ENCODE measurements around the gene ASTN2. TPM values are rescaled to one million over a fixed set of nuclear protein-coding genes. Genes with fewer than 3 reads are reported as not detected.

The ASTN2 gene
- total and polyA plus RNA-seq, 4 donors = 0.57 to 2.9 (median 1.4) TPM

DNA sequence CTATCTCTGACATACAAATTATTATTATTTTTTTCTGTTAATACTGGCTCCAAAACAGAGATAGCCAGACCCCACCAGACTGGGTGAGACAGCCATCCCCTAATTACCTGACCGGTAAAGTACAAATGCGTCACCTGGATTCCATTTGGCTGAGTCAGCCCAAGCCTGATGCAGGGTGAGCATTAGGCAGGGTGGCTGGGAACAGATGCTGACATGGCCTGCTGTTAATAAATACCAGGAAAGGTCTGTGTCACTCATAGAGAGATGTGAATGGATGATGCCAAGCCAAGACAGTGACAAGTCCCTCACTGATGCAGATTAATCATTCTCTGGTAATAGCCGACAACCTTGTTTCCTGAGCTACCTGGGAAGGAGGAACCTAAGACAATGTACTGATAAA, 544.3 kb downstream of the ASTN2 start:
- no peak for DNase-seq (ENCODE audit: low spot score)
- WGBS = 83% methylated on average over 3 of the region's 3 CpGs
- Histone ChIP-seq H3K36me3 (ENCODE audit: control insufficient read depth in 4 of 4, insufficient read depth in 3 of 4, low read depth in 1 of 4, low read length in 3 of 4) (no peaks in the 10 kb centered on the region), H3K9me3 (ENCODE audit: control insufficient read depth in 4 of 4, low read length in 3 of 4) (peaks cover 0 to 3% (median 0%) of the 10 kb centered on the region in 4 donors), H3K27me3 (ENCODE audit: control insufficient read depth in 4 of 4, insufficient read depth in 4 of 4, low read length in 3 of 4) (peaks cover 0 to 2% (median 0%) of the 10 kb centered on the region in 4 donors), H3K9ac (ENCODE audit: low read depth in 1 of 2, low read length in 2 of 2) (no peak overlapping the region), H3K27ac (ENCODE audit: low read depth in 1 of 2, low read length in 2 of 2) (no peak overlapping the region), H3K4me1 (ENCODE audit: control insufficient read depth in 4 of 4, insufficient read depth in 4 of 4, low read length in 3 of 4) (no peaks in the 10 kb centered on the region), H3K4me3 (ENCODE audit: low read depth in 1 of 3, low read length in 3 of 3) (no peak overlapping the region)
- TF ChIP-seq RXRA (IDR thresholded peaks at IDR 0.05) (no peak), TAF1 (conservative IDR thresholded peaks at IDR 0.05) (no peak), HNF4A (conservative IDR thresholded peaks at IDR 0.05) (no peak), FOXA2 (IDR thresholded peaks at IDR 0.05) (no peak), JUND (IDR thresholded peaks at IDR 0.05) (no peak), SP1 (IDR thresholded peaks at IDR 0.05) (no peak), EGR1 (IDR thresholded peaks at IDR 0.05; ENCODE audit: low read depth in 2 of 2) (no peak), HNF4G (IDR thresholded peaks at IDR 0.05) (no peak), YY1 (IDR thresholded peaks at IDR 0.05) (no peak), FOXA1 (IDR thresholded peaks at IDR 0.05) (no peak), NR2F2 (IDR thresholded peaks at IDR 0.05) (no peak)
- TF ChIP-seq, protein P1, sequence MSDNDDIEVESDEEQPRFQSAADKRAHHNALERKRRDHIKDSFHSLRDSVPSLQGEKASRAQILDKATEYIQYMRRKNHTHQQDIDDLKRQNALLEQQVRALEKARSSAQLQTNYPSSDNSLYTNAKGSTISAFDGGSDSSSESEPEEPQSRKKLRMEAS (IDR thresholded peaks at IDR 0.05) = no peak
- TF ChIP-seq, protein P2, sequence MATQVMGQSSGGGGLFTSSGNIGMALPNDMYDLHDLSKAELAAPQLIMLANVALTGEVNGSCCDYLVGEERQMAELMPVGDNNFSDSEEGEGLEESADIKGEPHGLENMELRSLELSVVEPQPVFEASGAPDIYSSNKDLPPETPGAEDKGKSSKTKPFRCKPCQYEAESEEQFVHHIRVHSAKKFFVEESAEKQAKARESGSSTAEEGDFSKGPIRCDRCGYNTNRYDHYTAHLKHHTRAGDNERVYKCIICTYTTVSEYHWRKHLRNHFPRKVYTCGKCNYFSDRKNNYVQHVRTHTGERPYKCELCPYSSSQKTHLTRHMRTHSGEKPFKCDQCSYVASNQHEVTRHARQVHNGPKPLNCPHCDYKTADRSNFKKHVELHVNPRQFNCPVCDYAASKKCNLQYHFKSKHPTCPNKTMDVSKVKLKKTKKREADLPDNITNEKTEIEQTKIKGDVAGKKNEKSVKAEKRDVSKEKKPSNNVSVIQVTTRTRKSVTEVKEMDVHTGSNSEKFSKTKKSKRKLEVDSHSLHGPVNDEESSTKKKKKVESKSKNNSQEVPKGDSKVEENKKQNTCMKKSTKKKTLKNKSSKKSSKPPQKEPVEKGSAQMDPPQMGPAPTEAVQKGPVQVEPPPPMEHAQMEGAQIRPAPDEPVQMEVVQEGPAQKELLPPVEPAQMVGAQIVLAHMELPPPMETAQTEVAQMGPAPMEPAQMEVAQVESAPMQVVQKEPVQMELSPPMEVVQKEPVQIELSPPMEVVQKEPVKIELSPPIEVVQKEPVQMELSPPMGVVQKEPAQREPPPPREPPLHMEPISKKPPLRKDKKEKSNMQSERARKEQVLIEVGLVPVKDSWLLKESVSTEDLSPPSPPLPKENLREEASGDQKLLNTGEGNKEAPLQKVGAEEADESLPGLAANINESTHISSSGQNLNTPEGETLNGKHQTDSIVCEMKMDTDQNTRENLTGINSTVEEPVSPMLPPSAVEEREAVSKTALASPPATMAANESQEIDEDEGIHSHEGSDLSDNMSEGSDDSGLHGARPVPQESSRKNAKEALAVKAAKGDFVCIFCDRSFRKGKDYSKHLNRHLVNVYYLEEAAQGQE (IDR thresholded peaks at IDR 0.05) = no peak
- TF ChIP-seq, protein P3, sequence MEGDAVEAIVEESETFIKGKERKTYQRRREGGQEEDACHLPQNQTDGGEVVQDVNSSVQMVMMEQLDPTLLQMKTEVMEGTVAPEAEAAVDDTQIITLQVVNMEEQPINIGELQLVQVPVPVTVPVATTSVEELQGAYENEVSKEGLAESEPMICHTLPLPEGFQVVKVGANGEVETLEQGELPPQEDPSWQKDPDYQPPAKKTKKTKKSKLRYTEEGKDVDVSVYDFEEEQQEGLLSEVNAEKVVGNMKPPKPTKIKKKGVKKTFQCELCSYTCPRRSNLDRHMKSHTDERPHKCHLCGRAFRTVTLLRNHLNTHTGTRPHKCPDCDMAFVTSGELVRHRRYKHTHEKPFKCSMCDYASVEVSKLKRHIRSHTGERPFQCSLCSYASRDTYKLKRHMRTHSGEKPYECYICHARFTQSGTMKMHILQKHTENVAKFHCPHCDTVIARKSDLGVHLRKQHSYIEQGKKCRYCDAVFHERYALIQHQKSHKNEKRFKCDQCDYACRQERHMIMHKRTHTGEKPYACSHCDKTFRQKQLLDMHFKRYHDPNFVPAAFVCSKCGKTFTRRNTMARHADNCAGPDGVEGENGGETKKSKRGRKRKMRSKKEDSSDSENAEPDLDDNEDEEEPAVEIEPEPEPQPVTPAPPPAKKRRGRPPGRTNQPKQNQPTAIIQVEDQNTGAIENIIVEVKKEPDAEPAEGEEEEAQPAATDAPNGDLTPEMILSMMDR (IDR thresholded peaks at IDR 0.05; ENCODE audit: low read depth, low read length, missing input control) = no peak
- TF ChIP-seq, protein P4, sequence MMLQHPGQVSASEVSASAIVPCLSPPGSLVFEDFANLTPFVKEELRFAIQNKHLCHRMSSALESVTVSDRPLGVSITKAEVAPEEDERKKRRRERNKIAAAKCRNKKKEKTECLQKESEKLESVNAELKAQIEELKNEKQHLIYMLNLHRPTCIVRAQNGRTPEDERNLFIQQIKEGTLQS (IDR thresholded peaks at IDR 0.05) = no peak
- TF ChIP-seq, protein P5, sequence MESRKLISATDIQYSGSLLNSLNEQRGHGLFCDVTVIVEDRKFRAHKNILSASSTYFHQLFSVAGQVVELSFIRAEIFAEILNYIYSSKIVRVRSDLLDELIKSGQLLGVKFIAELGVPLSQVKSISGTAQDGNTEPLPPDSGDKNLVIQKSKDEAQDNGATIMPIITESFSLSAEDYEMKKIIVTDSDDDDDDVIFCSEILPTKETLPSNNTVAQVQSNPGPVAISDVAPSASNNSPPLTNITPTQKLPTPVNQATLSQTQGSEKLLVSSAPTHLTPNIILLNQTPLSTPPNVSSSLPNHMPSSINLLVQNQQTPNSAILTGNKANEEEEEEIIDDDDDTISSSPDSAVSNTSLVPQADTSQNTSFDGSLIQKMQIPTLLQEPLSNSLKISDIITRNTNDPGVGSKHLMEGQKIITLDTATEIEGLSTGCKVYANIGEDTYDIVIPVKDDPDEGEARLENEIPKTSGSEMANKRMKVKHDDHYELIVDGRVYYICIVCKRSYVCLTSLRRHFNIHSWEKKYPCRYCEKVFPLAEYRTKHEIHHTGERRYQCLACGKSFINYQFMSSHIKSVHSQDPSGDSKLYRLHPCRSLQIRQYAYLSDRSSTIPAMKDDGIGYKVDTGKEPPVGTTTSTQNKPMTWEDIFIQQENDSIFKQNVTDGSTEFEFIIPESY (IDR thresholded peaks at IDR 0.05) = no peak

DNA sequence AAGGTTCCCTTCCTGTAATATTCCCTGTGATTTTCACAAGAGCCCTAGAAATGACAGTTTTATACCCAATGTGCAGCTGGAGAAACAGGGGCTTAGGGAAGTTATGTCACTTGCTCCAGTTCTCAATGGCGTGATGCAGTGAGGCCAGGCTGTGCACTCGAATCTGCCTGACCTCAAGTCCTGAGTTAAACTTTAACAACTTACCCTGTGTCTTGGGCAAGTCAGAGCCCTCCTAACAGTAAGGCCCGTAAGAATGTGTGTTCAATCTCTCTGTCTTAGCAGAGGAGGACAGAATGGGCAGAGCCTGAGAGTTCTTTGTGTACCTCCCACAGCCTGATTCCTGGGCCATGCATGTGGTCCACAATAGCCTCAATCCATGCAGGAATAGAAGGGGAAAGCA, 546.7 kb downstream of the ASTN2 start:
- no peak for DNase-seq (ENCODE audit: low spot score)
- no peak overlapping the region for H3K9ac ChIP-seq (ENCODE audit: low read depth in 1 of 2, low read length in 2 of 2)
- WGBS = 31% methylated on average over 3 of the region's 3 CpGs
- H3K27ac ChIP-seq (ENCODE audit: low read depth in 1 of 2, low read length in 2 of 2) = no peak overlapping the region
- no peak overlapping the region for H3K4me3 ChIP-seq (ENCODE audit: low read depth in 1 of 3, low read length in 3 of 3)
- peaks cover 0 to 2% (median 0%) of the 10 kb centered on the region in 4 donors for H3K27me3 ChIP-seq (ENCODE audit: control insufficient read depth in 4 of 4, insufficient read depth in 4 of 4, low read length in 3 of 4)
- no peaks in the 10 kb centered on the region for H3K36me3 ChIP-seq (ENCODE audit: control insufficient read depth in 4 of 4, insufficient read depth in 3 of 4, low read depth in 1 of 4, low read length in 3 of 4)
- H3K4me1 ChIP-seq (ENCODE audit: control insufficient read depth in 4 of 4, insufficient read depth in 4 of 4, low read length in 3 of 4) = no peaks in the 10 kb centered on the region
- no peaks in the 10 kb centered on the region for H3K9me3 ChIP-seq (ENCODE audit: control insufficient read depth in 4 of 4, low read length in 3 of 4)
- TF ChIP-seq JUND (IDR thresholded peaks at IDR 0.05) = no peak
- TF ChIP-seq, protein P4 (IDR thresholded peaks at IDR 0.05) = no peak
- no peak for TF ChIP-seq EGR1 (IDR thresholded peaks at IDR 0.05; ENCODE audit: low read depth in 2 of 2)
- TF ChIP-seq, protein P2 (IDR thresholded peaks at IDR 0.05) = no peak
- TF ChIP-seq TAF1 (conservative IDR thresholded peaks at IDR 0.05) = no peak
- TF ChIP-seq RXRA (IDR thresholded peaks at IDR 0.05) = no peak
- TF ChIP-seq FOXA1 (IDR thresholded peaks at IDR 0.05) = no peak
- no peak for TF ChIP-seq YY1 (IDR thresholded peaks at IDR 0.05)
- TF ChIP-seq, protein P1 (IDR thresholded peaks at IDR 0.05) = no peak
- no peak for TF ChIP-seq RAD21 (IDR thresholded peaks at IDR 0.05)
- TF ChIP-seq, protein P5 (IDR thresholded peaks at IDR 0.05) = no peak

Data from liver (tissue), 9 donors.